GM19324 (cell line): ENCODE measurements around the gene OPALIN.
"Not testable (repeated sequence)": the region's sequence is repeated elsewhere in the genome, so short reads cannot be mapped to it uniquely, and the experiment has no call there.

ENCODE experiments used
- ATAC-seq: cut with Tn5 transposase; IDR thresholded peaks from one replicate; pipeline ENCODE4 v1.9.1; 2021; ENCODE audit warnings: mild to moderate bottlenecking, moderate library complexity; ENCODE audit not compliant: unreplicated experiment, low FRiP score

OPALIN gene

DNA sequence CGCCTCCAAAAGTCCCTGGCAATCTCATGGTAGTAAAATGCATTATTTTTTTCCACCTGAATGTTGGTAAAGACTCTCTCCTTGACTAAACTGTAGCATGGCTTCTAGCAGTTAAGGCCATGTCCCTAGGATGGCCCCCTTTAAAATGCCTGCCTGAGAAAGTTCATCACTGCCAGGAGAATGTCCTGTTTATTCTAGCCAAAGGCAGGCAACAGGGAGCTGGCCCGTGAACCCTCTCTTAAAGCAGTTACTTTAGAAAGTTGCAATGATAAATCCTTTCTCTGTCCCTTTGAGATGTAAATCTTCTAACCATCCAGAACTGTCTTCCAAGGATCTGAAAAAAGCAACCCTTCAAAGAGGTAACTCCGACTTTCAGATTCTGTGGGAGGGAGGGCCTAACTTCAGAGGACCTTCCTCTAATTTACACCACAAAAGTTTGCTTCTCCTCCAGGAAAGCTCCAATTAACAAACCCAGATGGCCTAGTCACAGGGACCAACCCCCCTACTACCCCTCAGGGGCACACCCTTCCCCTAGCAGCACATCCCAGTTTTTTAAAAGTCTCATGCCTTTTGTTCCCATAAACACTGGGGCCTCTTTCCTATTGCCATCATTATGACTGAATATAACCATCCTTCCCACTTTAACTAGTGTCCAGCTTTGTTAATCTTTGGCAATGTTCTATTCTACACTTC, 49.0 kb downstream of the OPALIN start:
- no peak for ATAC-seq

DNA sequence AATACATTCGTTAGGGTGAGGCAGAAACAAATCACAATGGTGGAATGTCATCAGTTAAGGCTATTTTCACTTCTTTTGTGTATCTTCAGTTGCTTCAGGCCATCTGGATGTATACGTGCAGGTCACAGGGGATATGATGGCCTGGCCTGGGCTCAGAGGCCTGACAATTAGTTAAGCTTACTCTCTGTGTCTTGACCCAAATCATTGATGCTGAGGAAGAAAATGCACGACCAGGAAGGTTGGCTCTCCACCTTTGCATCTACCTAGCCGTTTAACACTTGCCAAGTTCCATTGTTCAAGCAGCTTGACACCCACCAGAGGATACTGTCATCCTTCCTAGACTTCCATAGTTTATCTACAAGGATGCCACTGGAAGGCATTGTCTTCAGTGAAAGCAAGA, 49.9 kb downstream of the OPALIN start:
- ATAC-seq = not testable (repeated sequence)

- ATAC-seq = no peak
Observed at GRCh38 chr10:96306516-96306915, 52.3 kb downstream of the OPALIN start.

GRCh38 chr10:96305019-96305418, 53.8 kb downstream of the OPALIN start:
- no peak for ATAC-seq

DNA sequence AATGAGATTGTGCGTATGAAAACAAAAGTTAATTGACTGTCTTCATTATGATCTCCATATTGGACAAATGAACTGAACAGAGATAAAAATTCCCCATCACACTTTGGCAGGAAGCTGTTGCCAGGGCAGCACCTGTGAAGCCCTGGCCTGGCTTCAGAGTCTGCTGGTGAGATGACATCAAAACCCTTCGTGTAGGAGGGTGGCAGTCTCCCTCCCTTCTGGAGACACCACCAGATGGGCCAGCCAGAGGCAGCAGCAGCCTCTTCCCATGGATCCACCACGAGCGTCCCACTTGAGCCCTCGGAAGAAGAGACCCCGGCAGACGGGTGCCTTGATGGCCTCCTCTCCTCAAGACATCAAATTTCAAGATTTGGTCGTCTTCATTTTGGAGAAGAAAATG, 54.6 kb downstream of the OPALIN start, which contains the start of gene DNTT:
Gene DNTT (plus strand): TSS at position 205 of the 400 bp plus-strand sequence. CDS start 64 bp downstream, at position 269.
- ATAC-seq = no peak

- ATAC-seq = no peak
Observed at GRCh38 chr10:96301616-96302015, 57.2 kb downstream of the OPALIN start.

DNA sequence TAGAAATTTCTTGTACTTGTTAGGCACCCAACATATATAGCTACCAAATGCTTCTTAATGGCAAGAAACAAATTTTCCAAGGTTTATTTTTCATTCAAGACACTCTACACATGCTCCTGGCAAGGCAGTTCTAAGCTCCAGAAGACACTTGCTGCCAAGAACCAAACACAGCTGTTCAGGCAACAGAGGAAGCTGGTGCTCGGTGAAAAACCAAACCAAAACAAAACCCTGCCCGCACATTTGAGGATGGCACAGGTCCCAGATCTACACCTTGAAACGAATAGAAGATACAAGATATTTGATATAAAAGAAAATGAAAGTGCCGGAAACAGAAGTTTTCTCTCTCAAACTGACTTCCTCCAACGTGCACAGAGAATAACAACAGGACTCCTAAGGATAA, 59.4 kb downstream of the OPALIN start:
- ATAC-seq = no peak

DNA sequence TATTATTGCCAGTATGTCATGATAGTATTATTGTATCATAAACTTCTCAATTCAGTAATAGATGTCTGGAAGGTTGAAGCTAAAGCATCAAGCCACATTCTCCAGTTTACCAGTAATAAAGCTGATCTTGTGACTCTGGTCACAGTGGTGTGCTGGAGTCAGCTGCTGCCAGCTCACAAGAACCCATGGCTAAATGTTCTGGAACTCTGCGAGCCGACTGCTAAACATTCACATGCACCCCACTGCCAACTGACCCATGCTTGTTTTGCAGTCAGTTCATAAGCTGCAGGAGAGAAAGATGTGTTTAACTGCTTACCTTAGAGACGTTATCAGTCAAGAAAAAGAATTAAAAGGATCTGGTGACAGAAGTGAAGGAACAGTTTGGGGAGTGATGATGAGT, 60.4 kb downstream of the OPALIN start:
- ATAC-seq = no peak

GRCh38 chr10:96297486-96297885, 61.3 kb downstream of the OPALIN start:
- ATAC-seq = no peak

DNA sequence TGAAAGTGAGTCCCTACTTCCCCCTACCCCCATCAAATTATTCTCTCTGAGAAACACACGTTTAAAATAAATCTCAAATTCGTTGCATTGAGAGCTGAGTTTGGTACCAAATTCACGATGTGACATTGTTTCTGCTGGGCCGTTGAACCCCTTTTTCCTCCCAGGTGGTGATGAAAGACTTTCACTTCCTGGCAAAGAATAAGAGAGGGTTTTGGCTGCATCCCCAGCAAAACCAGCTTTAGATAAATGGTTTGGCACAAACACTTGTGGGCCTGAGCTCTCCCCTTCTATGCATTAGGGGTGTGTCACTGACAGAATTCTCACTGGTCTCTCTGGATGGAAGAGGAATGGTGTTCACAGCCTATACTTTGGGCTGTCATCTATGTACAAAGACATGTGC, 63.3 kb downstream of the OPALIN start:
- no peak for ATAC-seq
